Transverse colon (tissue), 3 donors: ENCODE data around the gene TRIM65.

ENCODE experiments used
- POLR2A ChIP-seq: fragments of 450-650 bp; IDR thresholded peaks from one replicate; pipeline ENCODE4 v1.6.1; 2016; ENCODE audit warnings: antibody characterized with exemption, mild to moderate bottlenecking, moderate library complexity
- TF ChIP-seq, protein P1 (sequence below), 5 experiments: fragments of 200-600 bp in 3 of 5; fragments of 450-650 bp in 2 of 5; sonication (generic) in 3 of 5; IDR thresholded peaks; 1 replicate in 2 of 5; 2 replicates in 3 of 5; pipeline ENCODE4 v1.5.1; 2016 to 2017; ENCODE audit warnings: antibody characterized with exemption in 5 of 5, inconsistent platforms in 3 of 5, mild to moderate bottlenecking in 2 of 5, moderate library complexity in 1 of 5

- TF ChIP-seq POLR2A: no peak
- TF ChIP-seq, protein P1, sequence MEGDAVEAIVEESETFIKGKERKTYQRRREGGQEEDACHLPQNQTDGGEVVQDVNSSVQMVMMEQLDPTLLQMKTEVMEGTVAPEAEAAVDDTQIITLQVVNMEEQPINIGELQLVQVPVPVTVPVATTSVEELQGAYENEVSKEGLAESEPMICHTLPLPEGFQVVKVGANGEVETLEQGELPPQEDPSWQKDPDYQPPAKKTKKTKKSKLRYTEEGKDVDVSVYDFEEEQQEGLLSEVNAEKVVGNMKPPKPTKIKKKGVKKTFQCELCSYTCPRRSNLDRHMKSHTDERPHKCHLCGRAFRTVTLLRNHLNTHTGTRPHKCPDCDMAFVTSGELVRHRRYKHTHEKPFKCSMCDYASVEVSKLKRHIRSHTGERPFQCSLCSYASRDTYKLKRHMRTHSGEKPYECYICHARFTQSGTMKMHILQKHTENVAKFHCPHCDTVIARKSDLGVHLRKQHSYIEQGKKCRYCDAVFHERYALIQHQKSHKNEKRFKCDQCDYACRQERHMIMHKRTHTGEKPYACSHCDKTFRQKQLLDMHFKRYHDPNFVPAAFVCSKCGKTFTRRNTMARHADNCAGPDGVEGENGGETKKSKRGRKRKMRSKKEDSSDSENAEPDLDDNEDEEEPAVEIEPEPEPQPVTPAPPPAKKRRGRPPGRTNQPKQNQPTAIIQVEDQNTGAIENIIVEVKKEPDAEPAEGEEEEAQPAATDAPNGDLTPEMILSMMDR (IDR thresholded peaks at IDR 0.05): peak in 4 of 5 experiments; percentile 11 to 37 (median 33)
These were observed 30.7 kb upstream of the TRIM65 start for GRCh38 chr17:75927286-75927922.
